ENCODE measurements around the gene CYP2W1.
A peak's percentile ranks its signal among the peaks of the same experiment; 100 is the strongest.
"Not testable (repeated sequence)": the region's sequence is repeated elsewhere in the genome, so short reads cannot be mapped to it uniquely, and the experiment has no call there.

Gene CYP2W1

GRCh38 chr7:951881-952547 is 31.0 kb upstream of the CYP2W1 start:
- DNase-seq: no peak

GRCh38 chr7:952548-953441 is 30.2 kb upstream of the CYP2W1 start:
- DNase-seq: no peak

DNA sequence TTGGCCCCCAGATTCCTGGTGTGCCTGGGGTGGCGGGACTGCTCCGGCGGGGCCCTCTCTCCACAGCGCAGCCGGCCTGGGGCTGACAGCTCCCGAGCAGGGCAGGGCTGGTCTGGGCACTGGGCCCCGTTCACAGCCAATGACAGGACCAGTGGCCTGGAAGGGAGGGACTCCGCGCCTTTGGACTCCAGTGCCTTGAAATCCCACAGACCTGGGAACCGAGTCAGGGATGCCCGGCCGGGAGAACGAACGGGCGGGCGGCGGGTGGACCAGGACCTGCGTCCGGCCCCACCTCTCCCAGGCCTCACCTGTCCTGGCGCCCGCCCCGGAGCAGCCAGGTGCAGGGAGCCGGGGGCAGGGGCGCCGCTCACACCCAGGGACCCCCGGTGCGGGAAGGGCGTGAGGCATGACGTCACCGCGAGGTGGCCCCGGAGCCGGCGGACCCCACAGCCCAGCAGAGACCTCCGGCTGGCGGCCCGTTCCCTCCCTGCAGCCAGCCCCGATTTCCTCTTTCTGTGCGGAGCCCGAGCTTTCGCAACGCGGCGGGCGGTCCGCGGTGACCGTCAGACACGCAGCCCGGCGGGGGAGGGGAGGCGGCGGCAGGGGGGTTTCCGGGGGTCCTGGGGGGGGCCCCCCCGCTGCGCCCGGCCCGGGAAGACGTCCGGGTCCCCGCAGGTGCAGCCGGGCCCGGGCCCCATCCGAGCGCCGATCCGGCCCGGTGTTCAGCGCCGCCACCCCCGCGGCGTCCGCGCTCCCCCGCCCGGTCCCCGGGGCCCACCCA is 29.2 kb upstream of the CYP2W1 start:
- no peak for DNase-seq

DNA sequence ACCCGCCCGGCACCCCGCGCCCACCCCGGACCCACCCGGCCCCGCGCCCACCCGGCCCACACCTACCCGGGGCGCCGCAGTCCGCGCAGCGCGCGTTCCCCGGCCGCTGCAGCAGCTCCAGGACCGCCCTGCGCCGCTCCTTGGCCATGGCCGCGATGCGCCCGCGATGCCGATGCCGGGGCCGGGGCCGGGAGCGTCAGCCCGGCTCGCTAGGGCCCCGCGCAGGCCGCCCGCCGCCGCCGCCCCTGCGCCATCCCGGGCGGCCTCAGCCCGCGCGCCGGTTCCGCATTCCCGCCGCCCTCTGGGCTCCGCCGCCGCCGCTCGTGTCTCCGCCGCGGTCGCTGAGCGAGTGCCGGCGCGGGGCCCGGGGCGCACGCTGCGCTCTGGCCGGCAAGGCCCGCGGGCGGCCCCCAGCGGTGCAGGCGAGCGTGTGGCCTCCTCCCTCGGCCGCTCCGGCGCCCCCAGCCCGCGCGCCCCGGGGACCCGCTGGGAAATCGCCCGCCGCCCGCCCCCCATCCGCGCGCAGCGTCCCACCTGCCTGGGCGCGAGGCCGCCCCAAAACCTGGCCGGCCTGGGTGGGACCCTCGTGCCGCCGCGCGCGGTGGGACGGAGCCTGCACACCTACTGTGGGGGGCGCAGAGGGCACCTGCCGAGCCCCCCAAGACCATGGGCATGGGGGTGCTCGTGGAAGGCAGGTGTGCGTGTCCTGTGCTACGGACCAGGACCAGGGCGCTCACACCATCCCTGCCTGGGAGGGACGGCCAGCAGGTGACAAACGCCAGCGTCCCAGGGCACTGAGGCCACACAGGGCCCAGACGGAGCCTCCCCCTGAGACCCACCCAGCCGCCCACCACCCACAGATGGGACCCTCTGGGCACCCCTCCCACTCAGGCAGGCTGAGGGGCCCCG is 28.4 kb upstream of the CYP2W1 start, which contains the start of gene ADAP1:
Gene ADAP1 (minus strand): TSS at position 351 of the 909 bp plus-strand sequence. CDS start 203 bp downstream, at position 148.
- DNase-seq: peak; percentile 25

DNA sequence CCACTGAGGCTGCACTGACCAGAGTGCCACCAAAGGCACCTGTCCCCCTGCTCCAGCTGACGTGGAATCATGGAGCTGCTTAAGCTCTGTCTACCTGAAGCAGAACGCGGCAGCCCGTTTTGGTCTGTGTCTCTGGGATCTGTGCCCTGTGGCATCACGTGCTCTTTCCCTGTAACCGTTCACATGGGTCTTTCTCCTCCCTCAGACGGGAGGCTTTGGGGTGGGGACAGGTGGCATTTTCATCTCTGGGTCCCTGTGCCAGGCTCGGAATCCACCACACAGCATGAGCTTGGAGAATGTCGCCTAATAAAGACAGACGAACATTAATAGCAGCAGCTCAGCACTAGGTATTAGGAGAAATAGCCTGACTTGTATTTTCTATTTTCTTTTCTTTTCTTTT is 26.9 kb upstream of the CYP2W1 start:
- no peak for DNase-seq

GRCh38 chr7:957418-958220 is 25.4 kb upstream of the CYP2W1 start:
- DNase-seq: no peak

DNA sequence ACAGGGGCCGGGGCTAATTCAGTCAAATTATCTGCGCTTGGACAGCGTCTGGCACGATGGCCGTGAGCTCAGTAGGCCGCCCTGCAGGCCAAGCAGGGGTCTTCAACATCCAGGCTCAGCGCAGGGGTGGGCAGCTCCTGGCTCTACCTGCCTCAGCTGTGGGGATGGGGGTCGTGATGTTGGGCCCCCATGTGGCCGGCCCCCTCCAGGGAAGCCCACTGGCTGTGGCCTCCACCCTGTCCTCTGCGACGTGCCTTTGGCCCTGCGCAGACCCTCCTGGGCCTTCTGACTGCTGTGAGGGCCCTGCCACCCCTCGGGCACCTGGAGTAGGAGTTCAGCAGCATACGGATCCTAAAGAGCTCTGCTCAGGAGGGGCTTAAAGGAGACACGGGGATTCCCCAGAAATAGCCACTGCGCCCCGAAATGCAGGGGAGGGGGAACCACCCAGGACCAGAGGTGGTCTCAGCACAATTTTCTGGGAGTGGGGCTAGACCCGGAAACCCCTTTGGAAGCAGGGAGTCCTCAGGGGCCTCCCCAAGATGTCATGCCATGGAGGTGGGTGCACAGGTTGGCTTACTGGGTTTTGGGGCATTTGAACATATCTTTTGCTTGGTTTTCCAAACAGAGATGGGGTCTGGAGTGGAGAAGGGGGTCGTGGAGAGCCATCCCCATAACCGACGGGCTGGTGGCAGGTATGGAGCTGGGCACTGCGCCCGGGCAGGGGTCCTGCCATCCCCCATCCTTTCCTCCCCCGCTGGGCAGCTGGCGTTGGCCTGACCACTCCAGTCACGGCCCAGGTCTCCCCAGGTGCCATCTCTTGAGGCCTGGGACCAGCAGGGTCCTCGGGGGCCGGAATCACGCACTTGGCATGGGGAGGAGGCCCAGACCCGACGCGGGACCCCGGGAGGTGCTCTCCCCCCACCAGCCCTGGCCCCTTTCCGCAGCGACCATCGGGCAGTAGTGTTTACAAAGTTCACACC is 24.5 kb upstream of the CYP2W1 start:
- no peak for DNase-seq

- DNase-seq: no peak
These were observed 23.7 kb upstream of the CYP2W1 start for GRCh38 chr7:959271-959670.

DNA sequence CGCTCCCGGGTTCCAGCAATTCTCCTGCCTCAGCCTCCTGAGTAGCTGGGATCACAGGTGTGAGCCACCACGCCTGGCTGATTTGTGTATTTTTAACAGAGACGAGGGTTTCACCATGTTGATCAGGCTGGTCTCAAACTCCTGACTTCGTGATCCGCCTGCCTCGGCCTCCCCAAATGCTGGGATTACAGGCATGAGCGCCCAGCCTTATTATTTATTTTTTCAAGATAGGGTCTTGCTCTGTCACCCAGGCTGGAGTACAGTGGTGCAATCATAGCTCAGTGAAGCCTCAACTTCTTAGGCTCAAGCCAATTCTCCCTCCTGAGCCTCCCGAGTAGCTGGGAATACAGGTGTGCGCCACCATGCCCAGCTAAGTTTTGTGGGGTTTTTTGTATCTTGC is 23.2 kb upstream of the CYP2W1 start:
- not testable (repeated sequence) for DNase-seq

GRCh38 chr7:960269-960871 is 22.6 kb upstream of the CYP2W1 start:
- DNase-seq: no peak

DNA sequence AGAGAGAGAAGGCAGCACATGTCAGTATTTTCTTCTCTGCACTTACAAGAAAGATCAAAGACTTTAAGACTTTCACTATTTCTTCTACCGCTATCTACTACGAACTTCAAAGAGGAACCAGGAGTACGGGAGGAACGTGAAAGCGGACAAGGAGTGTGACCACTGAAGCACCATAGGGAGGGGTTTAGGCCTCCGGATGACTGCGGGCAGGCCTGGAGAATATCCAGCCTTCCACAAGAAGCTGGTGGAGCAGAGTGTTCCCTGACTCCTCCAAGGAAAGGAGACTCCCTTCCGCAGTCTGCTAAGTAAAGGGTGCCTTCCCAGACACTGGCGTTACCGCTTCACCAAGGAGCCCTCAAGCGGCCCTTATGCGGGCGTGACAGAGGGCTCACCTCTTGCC is 22.0 kb upstream of the CYP2W1 start:
- DNase-seq: not testable (repeated sequence)

DNA sequence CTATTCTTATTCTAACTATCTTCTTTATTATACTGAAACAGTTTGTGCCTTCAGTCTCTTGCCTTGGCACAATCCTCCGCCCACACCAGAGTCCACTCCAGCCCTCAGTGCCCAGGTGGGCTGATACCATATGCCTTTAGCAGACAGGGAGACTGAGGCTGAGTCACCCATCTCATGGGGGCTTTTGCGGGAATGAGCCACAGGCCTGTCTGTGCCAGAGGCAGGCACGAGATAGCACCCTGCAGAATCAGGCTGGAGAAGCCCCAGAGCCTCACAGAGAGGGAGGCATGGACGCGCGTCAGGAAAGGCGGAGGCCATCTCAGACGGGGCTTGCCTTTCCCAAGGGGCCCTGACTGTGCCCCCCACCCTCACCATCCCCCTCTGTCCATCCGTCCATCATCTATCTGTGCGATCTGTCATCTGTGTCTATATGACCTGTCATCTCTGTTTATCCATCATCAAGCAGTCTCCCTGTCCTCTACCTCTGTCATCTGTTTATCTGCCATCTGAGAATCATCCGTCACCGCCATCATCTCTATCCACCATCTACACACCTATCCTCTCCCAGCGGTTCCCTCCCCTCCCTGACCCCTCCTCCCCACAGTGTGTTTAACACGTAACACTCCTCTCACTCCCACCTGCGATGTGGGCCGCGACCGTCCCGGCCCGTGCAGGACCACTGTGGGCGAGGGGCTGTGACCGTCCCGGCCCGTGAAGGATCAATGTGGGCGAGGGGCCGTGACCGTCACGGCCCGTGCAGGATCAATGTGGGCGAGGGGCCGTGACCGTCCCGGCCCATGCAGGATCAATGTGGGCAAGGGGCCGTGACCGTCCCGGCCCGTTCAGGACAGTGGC is 21.2 kb upstream of the CYP2W1 start:
- DNase-seq: no peak

DNA sequence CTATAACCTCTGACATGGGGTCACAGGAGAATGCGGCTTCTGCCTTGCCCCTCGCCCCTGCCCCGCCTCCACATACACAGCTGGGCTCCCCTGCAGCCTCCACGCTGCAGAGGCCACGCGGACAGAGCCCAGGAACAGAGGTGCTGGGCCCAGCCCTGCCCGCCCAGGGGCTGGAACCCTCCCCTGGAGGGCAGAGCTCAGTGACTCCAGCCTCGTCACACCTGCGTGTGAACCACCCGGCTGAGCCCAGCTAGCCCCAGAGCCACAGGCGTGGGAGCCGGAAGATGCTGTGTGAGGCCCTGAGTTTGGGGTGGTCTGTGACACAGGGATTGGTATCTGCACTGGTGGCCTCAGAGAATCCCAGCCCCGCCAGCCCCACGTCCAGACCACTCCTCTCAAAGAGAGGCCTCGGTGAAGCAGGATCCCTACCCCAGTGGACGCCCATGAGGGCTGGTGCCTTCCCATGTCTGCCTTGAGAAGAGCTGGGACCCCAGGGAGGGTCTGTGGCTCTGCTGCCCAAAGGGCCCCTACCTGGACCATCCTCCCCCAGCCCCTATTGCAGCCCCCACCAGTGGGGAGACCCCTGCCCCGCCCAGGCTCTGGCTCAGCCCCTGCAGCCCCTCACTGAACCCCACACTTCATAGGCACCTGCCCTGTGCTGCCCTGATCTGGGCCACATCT is 20.4 kb upstream of the CYP2W1 start:
- no peak for DNase-seq

DNA sequence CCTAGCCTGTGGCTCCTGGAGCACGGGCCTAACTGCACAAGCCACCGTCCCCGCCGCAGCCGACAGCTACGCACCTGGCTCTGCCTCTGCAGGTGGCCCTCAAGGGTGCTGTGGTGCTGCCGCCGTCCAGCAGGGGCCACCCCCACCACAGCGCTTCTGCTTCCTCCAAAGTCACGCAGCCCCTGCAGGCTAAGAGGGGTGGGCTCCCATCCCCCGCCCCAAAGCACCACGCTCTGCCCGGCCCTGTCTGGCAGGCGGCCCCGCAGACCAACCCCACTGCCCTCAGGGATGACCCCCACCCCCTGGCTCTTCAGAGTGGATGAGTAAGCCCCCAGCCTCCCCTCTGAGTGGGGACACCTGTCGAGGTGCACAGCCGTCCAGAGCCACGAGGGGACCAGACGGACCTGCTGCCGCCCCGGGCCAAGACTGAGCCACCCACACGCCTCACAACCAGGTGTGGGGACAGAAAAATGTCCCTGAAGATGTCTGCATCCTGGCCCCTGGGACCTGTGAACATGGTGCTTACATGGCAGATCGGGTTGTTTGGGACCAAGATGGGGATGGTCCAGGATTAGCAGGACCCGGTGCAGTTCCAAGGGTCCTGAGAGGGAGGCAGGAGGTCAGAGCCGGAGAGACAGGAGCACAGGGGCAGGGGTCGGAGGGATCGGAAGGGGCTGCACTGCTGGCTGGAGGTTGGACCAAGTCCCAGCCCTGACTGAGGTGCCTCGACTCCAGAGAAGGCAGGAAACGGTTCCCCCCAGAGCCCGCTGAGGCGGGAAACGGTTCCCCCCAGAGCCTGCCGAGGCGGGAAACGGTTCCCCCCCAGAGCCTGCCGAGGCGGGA is 19.5 kb upstream of the CYP2W1 start:
- no peak for DNase-seq

GRCh38 chr7:964401-965231 is 18.4 kb upstream of the CYP2W1 start:
- DNase-seq: no peak
